Stimulated activated naive CD4-positive, alpha-beta T cell treated with Interleukin-2 at 50 U/mL for 16 hours (primary cell): ENCODE measurements around the gene GBP6.
"Not testable (repeated sequence)": the region's sequence is repeated elsewhere in the genome, so short reads cannot be mapped to it uniquely, and the experiment has no call there.

Experiments
- DNase-seq: peaks from one replicate; lab custom pipeline; 2025; lab: John Stamatoyannopoulos, UW

The GBP6 gene

DNA sequence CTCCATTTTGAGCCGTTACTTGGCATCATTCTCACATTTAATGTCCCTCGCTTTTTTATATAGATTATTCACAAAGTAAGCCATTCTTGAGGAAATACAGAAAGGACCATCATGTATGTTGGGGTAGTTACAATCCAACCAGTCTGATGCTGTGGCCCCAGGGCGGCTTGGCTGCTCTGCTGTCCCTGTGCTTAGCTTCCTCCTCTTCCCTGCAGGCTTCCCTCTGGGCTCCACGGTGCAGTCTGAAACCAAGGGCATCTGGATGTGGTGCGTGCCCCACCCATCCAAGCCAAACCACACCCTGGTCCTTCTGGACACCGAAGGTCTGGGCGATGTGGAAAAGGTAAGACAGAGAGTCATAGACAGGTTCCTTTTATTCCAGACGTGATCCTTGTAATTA, 5.5 kb downstream of the GBP6 start:
- no peak for DNase-seq

DNA sequence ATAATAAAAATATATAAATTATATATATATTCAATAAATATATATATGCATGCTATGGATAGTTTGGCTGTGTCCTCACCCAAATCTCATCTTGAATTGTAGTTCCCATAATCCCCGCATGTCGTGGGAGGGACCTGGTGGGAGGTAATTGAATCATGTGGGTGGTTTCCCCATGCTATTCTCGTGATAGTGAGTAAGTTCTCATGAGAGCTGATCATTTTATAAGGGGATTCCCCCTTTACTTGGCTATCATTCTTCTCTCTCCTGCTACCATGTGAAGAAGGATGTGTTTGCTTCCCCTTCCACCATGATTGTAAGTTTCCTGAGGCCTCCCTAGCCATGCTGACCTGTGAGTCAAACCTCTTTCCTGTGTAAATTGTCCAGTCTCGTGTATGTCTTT, 10.0 kb downstream of the GBP6 start:
- peak; percentile 6 for DNase-seq

GRCh38 chr1:89378001-89378400, 14.1 kb downstream of the GBP6 start:
- DNase-seq = no peak

GRCh38 chr1:89381618-89382017, 17.8 kb downstream of the GBP6 start:
- DNase-seq = no peak

DNA sequence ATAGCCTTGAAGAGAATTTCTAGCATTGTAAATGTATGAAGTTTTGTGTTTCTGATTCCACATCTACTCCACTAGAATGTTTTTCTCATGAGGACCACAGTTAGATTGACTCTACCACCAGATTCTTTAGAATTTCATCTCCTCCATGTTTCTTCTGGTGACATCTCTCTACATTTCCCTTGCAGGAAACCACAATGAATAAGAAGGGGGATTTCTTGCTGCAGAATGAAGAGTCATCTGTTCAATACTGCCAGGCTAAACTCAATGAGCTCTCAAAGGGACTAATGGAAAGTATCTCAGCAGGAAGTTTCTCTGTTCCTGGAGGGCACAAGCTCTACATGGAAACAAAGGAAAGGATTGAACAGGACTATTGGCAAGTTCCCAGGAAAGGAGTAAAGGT, 18.6 kb downstream of the GBP6 start:
- DNase-seq = no peak

GRCh38 chr1:89383185-89383584, 19.3 kb downstream of the GBP6 start:
- DNase-seq = no peak

DNA sequence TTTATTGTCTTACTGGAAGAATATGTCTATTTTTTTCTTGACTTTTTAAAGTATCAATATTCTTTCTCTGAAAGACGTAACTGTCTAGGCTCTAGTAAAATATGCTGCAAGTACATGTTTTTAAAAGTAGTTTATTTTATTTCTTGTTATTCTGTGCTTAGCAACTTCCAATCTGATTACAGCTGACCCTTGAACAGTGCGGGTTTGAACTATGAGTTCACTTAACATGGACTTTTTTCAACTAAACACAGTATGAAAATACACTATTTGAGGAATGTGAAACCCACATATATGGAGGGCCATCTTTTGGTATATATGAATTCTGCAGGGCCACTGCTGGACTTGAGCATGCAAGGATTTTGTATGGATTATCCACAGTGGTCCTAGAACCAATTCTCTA, 26.8 kb downstream of the GBP6 start:
- no peak for DNase-seq

- no peak for DNase-seq
These were observed 27.8 kb downstream of the GBP6 start for GRCh38 chr1:89391686-89392085.

GRCh38 chr1:89394851-89395250, 31.0 kb downstream of the GBP6 start:
- DNase-seq = no peak

DNA sequence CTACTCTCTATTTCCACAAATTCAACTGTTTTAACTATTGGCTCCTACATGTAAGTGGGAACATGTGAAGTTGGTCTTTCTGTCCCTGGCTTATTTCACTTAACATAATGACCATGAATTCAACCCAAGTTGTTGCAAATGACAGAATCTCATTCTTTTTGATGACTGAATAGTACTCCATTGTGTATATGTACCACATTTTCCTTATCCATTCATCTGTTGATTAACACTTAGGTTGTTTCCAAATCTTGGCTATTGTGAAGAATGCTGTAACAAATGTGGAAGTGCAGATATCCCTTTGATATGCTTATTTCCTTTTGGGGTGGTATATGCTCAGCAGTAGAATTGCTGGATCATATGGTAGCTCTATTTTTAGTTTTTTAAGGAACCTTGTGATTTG, 33.0 kb downstream of the GBP6 start:
- DNase-seq = no peak

DNA sequence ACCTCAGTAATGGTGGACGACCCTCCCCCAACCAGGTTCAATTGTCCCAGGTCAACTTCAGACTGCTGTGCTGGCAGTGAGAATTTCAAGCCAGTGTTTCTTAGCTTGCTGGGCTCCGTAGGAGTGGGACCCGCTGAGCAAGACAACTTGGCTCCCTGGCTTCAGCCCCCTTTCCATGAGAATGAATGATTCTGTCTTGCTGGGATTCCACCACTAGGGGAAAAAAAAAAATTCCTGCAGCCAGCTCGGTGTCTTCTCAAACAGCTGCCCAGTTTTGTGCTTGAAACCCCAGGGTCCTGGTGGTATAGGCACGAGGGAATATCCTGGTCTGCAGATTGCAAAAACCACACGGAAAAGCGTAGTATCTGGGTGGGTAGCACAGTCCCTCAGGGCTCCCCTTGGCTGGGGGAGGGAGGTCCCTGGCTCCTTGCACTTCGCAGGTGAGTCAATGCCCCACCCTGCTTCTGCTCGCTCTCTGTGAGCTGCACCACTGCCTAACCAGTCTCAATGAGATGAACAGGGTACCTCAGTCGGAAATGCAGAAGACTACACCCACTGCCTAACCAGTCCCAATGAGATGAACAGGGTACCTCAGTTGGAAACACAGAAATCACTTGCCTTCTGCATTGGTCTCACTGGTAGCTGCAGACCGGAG, 41.5 kb downstream of the GBP6 start:
- DNase-seq = no peak

DNA sequence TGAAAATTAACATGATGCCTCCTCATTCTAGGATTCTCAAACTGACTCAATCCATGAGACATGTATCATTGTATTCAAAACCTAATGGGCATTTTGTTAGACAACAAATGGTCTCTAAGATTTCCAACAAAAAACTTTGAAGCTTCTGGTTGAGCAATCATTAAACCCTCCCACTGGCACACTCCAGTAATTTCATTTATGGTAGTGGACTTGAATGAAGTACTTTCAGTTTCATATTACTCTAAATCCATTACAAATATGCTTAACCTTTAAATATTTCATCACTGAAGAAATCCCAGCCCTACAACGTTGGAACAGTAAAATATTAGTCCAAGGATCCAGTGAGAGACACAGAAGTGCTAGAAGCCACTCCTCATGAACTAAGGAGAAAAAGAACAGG, 43.5 kb downstream of the GBP6 start:
- DNase-seq = no peak

DNA sequence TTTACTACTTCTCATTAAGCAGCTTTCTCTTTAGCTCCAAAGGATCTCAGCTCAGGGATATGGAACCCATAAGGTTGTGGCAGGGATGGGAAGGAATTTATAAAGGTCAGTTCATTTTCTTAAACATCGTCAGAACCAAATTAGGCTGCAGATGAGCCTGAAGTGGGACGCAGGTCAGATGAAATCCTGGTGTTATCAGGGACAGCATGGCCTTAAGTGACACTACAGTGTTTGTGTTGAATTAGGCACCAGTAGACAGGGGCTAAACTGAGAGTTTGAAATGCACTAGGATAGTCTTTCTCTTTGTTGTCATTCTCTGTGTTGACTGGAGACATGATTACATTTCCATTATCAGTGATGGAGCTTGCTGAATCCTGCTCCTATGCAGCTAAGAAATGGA, 43.9 kb downstream of the GBP6 start:
- not testable (repeated sequence) for DNase-seq

DNA sequence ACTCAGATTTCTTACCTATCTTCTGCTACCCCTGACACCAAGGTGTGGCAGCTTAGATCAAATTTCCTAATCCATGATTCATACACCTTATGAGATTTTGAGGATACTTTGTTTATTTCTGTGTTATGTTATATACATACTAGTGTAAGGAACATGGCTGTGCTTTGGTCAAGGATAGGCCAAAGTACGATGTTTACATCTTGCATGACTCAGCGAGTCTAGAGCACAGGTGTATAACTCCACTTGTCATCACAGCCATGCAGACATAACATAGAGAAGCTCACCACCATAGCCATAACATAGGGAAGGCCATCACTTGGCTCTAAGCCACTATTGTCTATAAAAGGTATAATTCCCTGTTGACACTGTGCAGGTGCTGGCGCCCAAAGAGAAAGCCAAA, 61.2 kb downstream of the GBP6 start:
- no peak for DNase-seq

DNA sequence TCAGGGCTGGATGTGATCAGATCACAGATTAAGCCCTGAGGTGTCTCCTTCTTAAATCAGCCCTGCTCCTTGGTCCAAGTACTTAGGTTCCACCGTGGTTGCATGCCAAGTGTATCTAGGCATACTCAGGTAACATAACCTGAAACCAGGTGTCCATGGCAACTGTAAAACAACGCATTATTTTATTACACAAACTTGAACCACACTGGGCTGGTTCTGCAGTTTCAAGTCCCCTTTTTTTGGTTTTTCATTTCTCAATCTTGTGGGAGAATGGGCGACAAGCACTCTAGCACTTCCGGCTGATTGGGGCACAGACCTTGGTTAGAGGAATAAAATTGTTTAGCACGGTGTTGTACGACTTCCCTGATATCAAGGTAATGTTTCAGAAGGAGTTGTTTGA, 65.2 kb downstream of the GBP6 start:
- no peak for DNase-seq

- DNase-seq = not testable (repeated sequence)
These were observed 65.8 kb downstream of the GBP6 start for GRCh38 chr1:89429681-89430080.

GRCh38 chr1:89433421-89433820, 69.6 kb downstream of the GBP6 start:
- no peak for DNase-seq

DNA sequence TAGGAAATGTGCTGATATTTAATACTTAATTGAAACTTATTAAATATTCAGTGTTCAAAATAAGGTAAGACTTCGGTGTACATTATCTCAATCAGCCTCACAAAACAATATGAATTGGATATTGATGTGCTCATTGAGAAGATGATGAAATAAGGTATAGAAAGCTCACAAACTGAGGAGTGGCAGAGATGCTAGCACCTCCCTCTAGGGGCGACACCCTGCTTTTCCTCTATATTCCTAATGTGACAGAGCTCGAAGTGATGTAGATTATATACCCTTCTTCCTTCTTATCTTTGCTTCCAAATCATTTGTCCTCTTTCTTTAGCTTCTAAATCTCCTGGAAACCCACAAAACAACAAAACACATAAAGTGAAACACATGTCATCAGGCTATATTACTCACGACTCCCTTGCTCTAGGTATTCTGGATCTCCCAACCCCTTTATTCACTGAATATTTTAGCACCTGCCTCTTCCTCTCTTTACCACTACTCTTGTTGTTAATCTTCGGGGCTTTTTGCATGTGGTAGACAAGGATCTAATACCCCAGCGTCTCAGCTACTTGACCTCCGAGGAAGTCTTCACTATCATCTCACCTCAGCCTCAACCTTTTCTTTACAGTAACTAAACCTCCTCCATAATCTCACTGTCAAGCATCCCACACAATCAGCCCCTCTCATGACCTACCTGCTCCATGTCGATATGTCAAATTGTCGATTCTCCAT, 70.4 kb downstream of the GBP6 start:
- DNase-seq = peak; percentile 45
